Upper lobe of right lung (tissue), 1 donor: ENCODE measurements around the gene GPR27. TPM values are rescaled to one million over a fixed set of nuclear protein-coding genes. Genes with fewer than 3 reads are reported as not detected.

Experiments
- ATAC-seq: fragments of 200-7000 bp; cut with Tn5 transposase; one replicate; pipeline ENCODE4 v1.9.1; 2020; ENCODE audit warnings: mild to moderate bottlenecking, moderate library complexity
- DNase-seq: peaks from one replicate; pipeline ENCODE4 v3.0.0-alpha.2; 2020
- H3K27ac ChIP-seq: fragments of 200-600 bp; one replicate; pipeline ENCODE4 v1.8.0; 2022
- H3K27me3 ChIP-seq: fragments of 200-600 bp; one replicate; pipeline ENCODE4 v1.8.0; 2022; ENCODE audit warnings: mild to moderate bottlenecking
- H3K36me3 ChIP-seq: fragments of 200-600 bp; one replicate; pipeline ENCODE4 v1.8.0; 2022
- H3K4me1 ChIP-seq: fragments of 200-600 bp; one replicate; pipeline ENCODE4 v1.8.0; 2022
- H3K4me3 ChIP-seq: fragments of 200-600 bp; one replicate; pipeline ENCODE4 v1.8.0; 2022; ENCODE audit warnings: mild to moderate bottlenecking
- H3K9me3 ChIP-seq: fragments of 200-600 bp; one replicate; pipeline ENCODE4 v1.8.0; 2022
- intact Hi-C: fragments of 100-400 bp; cut with DNase I; formaldehyde crosslinking; loops from one replicate; pipeline ENCODE4 v1.11.0; 2022
- total RNA-seq: library from RNA; stranded (reverse); fragmentation: NEBNext Ultra II Directional; extraction: Animal tissue kit (Norgen Biotek cat#: 25700); gene quantifications from one replicate; pipeline ENCODE4 v1.2.1, GENCODE V29; 2021
- TF ChIP-seq, protein P1 (sequence below): fragments of 200-600 bp; IDR thresholded peaks from one replicate; pipeline ENCODE4 v1.8.0; 2022; ENCODE audit warnings: antibody characterized with exemption
- donor health status: DM: no; HTN: yes; CAD: no; lungs with severe emphysema.

Gene GPR27
- total RNA-seq, 1 donor from 2014 or later, result 3.7 TPM

DNA sequence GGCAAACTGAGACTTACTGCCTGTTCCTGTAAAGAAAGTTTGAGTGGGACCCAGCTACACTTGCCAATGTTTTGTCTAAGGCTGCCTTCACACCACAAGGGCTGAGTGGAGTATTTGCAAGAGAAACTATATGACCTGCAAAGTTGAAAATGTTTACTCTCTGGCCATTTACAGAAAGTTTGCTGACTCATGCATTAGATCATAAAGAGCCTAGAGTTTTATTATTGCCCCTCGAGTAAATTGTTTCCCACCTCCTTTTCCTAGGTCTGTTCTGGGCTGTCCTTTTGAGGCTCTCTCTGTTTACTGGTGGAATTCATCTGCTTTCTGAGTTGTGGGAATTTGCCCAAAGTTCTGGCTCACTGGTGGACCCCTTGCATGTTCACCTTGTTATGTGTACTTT is 38.0 kb downstream of the GPR27 start:
- no peaks in the 10 kb centered on the region for H3K4me1 ChIP-seq
- intact Hi-C loops, result no loop called here
- H3K4me3 ChIP-seq, result no peak overlapping the region
- no peak overlapping the region for H3K27ac ChIP-seq
- peaks cover 7% of the 10 kb centered on the region for H3K27me3 ChIP-seq
- DNase-seq (no peak), ATAC-seq (no peak)
- no peaks in the 10 kb centered on the region for H3K9me3 ChIP-seq
- TF ChIP-seq, protein P1, sequence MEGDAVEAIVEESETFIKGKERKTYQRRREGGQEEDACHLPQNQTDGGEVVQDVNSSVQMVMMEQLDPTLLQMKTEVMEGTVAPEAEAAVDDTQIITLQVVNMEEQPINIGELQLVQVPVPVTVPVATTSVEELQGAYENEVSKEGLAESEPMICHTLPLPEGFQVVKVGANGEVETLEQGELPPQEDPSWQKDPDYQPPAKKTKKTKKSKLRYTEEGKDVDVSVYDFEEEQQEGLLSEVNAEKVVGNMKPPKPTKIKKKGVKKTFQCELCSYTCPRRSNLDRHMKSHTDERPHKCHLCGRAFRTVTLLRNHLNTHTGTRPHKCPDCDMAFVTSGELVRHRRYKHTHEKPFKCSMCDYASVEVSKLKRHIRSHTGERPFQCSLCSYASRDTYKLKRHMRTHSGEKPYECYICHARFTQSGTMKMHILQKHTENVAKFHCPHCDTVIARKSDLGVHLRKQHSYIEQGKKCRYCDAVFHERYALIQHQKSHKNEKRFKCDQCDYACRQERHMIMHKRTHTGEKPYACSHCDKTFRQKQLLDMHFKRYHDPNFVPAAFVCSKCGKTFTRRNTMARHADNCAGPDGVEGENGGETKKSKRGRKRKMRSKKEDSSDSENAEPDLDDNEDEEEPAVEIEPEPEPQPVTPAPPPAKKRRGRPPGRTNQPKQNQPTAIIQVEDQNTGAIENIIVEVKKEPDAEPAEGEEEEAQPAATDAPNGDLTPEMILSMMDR, result no peak
- H3K36me3 ChIP-seq, result no peaks in the 10 kb centered on the region

DNA sequence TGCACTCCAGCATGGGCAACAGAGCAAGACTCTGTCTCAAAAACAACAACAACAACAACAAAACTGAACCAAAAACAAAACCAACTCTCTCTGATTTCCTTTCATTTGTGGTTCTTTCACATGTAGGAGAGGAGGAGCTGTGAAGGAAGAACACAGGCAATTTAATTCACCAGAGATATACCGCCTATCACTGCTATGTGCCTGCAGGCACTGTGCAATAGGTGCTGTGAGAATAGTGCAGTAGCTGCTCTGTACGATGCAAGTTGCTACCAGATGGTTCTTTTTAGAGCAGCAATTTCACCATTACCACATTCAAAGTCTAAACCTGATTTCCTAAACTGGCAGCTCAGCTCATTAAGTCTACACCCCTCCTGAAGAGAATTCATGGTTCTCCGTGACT is 42.6 kb downstream of the GPR27 start:
- H3K27ac ChIP-seq, result no peak overlapping the region
- no peak for ATAC-seq
- H3K36me3 ChIP-seq, result no peaks in the 10 kb centered on the region
- TF ChIP-seq, protein P1, result no peak
- no peaks in the 10 kb centered on the region for H3K4me1 ChIP-seq
- DNase-seq, result no peak
- H3K27me3 ChIP-seq, result peaks cover 17% of the 10 kb centered on the region
- H3K9me3 ChIP-seq, result no peaks in the 10 kb centered on the region
- no peak overlapping the region for H3K4me3 ChIP-seq
- intact Hi-C loops, result no loop called here

DNA sequence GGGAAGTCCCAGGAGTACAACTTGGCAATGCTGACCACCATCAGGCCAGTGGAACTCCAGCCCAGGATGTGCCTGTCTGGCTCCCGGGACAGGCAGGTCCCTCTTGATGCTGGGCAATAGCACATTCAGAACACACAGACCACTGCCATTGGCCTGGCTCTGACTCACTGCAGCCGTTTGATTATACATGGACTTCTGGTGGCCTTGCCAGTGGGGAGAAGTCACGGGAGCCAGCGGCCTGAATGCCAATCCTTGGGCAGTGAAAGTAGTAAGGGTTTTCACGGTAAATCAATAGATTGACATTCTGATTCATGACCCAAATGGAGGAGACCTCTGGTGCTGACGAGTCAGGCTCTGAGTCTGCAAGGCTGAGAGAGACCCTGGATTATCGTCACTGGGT is 43.8 kb downstream of the GPR27 start:
- TF ChIP-seq, protein P1, result no peak
- H3K27me3 ChIP-seq, result peaks cover 27% of the 10 kb centered on the region
- H3K4me3 ChIP-seq, result no peak overlapping the region
- DNase-seq, result no peak
- H3K4me1 ChIP-seq, result no peaks in the 10 kb centered on the region
- no peaks in the 10 kb centered on the region for H3K9me3 ChIP-seq
- ATAC-seq, result no peak
- H3K36me3 ChIP-seq, result no peaks in the 10 kb centered on the region
- H3K27ac ChIP-seq, result no peak overlapping the region
- intact Hi-C loops, result no loop called here

DNA sequence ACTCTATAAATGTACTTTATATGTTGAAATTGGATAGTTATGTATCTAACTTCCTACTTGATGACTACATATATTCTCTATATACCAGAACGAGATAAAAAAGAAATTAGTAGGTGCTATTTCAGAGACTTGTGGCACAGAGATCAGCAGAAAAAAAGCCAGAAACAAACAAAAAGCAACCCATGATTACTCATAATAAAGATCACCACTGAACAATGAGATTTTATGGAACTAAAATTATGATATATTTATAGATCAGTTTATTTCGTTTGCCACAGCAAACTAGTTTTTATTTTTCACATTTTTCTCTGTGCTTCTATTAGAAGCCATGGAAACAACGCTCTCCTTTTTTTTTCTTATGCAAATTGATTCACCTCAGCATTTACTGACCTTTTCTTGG is 46.4 kb downstream of the GPR27 start:
- Histone ChIP-seq H3K4me1 (no peaks in the 10 kb centered on the region), H3K27ac (no peak overlapping the region), H3K4me3 (no peak overlapping the region), H3K27me3 (peaks cover 30% of the 10 kb centered on the region), H3K9me3 (no peaks in the 10 kb centered on the region), H3K36me3 (no peaks in the 10 kb centered on the region)
- intact Hi-C loops, result no loop called here
- DNase-seq (no peak), ATAC-seq (no peak)
- TF ChIP-seq, protein P1, result no peak

DNA sequence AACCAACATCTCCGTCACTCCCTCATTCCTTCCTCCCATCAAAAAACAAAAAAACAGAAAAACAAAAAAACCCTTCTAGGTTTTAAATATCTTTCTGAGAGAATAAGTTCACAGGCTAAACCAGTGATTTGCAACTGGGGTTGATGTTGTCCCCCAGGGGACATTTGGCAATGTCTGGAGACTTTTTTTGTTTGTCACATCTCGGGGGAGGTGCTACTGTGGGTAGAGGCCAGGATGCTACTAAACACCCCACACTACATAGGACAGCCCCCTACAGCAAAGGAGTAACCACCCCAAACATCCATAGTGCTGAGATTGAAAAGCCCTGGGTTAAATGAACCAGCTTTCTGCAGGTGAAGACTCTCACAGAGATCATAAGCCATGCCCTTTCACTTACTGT is 48.3 kb downstream of the GPR27 start:
- H3K4me1 ChIP-seq, result no peaks in the 10 kb centered on the region
- TF ChIP-seq, protein P1, result no peak
- no peak for DNase-seq
- intact Hi-C loops, result no loop called here
- no peak overlapping the region for H3K27ac ChIP-seq
- no peaks in the 10 kb centered on the region for H3K9me3 ChIP-seq
- H3K4me3 ChIP-seq, result no peak overlapping the region
- H3K36me3 ChIP-seq, result no peaks in the 10 kb centered on the region
- no peak for ATAC-seq
- H3K27me3 ChIP-seq, result peaks cover 25% of the 10 kb centered on the region

DNA sequence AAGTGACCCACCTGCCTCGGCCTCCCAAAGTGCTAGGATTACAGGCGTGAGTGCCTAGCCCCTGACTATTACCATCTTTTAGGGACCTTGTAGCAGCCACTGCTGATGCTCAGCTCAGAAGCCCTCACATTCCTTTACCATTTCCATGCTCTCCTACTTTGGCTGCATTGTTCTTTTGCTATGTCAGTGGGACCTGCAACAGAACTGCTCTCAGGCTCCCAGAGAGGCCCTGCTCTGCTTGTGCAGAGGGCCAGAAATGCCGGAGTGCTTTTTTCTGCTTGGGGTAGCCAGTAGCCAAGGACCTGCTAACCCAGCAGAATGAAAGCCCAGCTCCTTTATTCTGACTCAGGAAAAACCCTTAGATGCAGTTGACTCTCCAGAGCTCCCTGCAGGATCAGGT is 49.6 kb downstream of the GPR27 start:
- H3K27ac ChIP-seq, result no peak overlapping the region
- no peaks in the 10 kb centered on the region for H3K4me1 ChIP-seq
- intact Hi-C loops, result no loop called here
- peaks cover 24% of the 10 kb centered on the region for H3K27me3 ChIP-seq
- H3K36me3 ChIP-seq, result no peaks in the 10 kb centered on the region
- no peak for DNase-seq
- no peak overlapping the region for H3K4me3 ChIP-seq
- no peaks in the 10 kb centered on the region for H3K9me3 ChIP-seq
- ATAC-seq, result no peak
- TF ChIP-seq, protein P1, result no peak
